Fibroblast of the aortic adventitia (primary cell): Measurements from ENCODE around the gene SOX8. TPM values are rescaled to one million over a fixed set of nuclear protein-coding genes. Genes with fewer than 3 reads are reported as not detected.

Source experiments
- DNase-seq: peaks from one replicate; pipeline ENCODE4 v3.0.0-alpha.2; 2010; ENCODE audit warnings: low read depth
- H3K4me3 ChIP-seq: 2 replicates; pipeline ENCODE4 v1.5.1; 2011; ENCODE audit warnings: low read depth, mild to moderate bottlenecking, control low read depth, low read length, moderate library complexity
- total RNA-seq: library from RNA; depleted of rRNA; stranded (reverse); fragments of >200 nt; gene quantifications from 2 replicates; pipeline ENCODE4 v1.2.3, GENCODE V29; 2012; ENCODE audit warnings: low replicate concordance
- TF ChIP-seq, protein P1 (sequence below): IDR thresholded peaks from 2 replicates; pipeline ENCODE4 v1.5.1; 2011; ENCODE audit warnings: mild to moderate bottlenecking, low read length, control low read depth, inconsistent platforms; ENCODE audit not compliant: insufficient read depth

The SOX8 gene
- total RNA-seq, 1 donor: 0.09 TPM

GRCh38 chr16:1028056-1028455 is 46.5 kb downstream of the SOX8 start:
- no peak overlapping the region for H3K4me3 ChIP-seq
- TF ChIP-seq, protein P1, sequence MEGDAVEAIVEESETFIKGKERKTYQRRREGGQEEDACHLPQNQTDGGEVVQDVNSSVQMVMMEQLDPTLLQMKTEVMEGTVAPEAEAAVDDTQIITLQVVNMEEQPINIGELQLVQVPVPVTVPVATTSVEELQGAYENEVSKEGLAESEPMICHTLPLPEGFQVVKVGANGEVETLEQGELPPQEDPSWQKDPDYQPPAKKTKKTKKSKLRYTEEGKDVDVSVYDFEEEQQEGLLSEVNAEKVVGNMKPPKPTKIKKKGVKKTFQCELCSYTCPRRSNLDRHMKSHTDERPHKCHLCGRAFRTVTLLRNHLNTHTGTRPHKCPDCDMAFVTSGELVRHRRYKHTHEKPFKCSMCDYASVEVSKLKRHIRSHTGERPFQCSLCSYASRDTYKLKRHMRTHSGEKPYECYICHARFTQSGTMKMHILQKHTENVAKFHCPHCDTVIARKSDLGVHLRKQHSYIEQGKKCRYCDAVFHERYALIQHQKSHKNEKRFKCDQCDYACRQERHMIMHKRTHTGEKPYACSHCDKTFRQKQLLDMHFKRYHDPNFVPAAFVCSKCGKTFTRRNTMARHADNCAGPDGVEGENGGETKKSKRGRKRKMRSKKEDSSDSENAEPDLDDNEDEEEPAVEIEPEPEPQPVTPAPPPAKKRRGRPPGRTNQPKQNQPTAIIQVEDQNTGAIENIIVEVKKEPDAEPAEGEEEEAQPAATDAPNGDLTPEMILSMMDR: no peak
- no peak for DNase-seq

- no peak overlapping the region for H3K4me3 ChIP-seq
- TF ChIP-seq, protein P1: no peak
- DNase-seq: no peak
Observed at GRCh38 chr16:1028524-1029258, 47.1 kb downstream of the SOX8 start.

GRCh38 chr16:1029259-1029545 is 47.6 kb downstream of the SOX8 start:
- no peak overlapping the region for H3K4me3 ChIP-seq
- no peak for DNase-seq
- TF ChIP-seq, protein P1: no peak

GRCh38 chr16:1030473-1030901 is 48.9 kb downstream of the SOX8 start:
- TF ChIP-seq, protein P1: no peak
- no peak overlapping the region for H3K4me3 ChIP-seq
- DNase-seq: no peak

- TF ChIP-seq, protein P1: no peak
- no peak overlapping the region for H3K4me3 ChIP-seq
- DNase-seq: no peak
Observed at GRCh38 chr16:1031666-1032065, 50.1 kb downstream of the SOX8 start.

DNA sequence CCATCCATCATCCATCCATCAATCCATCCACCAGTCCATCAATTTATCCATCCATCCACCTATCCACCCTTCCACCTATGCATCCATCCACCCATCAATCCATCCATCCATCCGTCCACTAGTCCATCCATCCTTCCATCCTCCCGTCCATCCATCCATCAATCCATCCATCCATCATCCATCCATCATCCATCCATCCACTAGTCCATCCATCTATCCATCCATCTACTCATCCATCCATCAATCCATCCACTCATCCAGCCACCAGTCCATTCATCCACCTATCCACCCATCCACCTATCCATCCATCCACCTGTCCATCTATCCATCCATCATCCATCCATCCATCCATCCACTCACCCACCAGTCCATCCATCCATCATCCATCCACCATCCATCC is 51.0 kb downstream of the SOX8 start:
- TF ChIP-seq, protein P1: no peak
- no peak for DNase-seq
- H3K4me3 ChIP-seq: no peak overlapping the region

- no peak overlapping the region for H3K4me3 ChIP-seq
- DNase-seq: no peak
- TF ChIP-seq, protein P1: no peak
Observed at GRCh38 chr16:1033128-1033679, 51.6 kb downstream of the SOX8 start.
